ENCODE data around the gene SUSD6.

Gene SUSD6

GRCh38 chr14:69700575-69700974 is 89.2 kb downstream of the SUSD6 start:
- Histone ChIP-seq H3K4me3 (ENCODE audit: low read length) (no peak overlapping the region), H3K4me1 (ENCODE audit: control insufficient read depth, insufficient read depth, low read length) (peaks cover 3% of the 10 kb centered on the region), H3K36me3 (ENCODE audit: insufficient read depth, low read length) (no peaks in the 10 kb centered on the region), H3K9me3 (replicated peaks; ENCODE audit: low read length) (no peaks in the 10 kb centered on the region), H3K9ac (ENCODE audit: low read depth, low read length) (no peak overlapping the region), H3K4me2 (ENCODE audit: low read length) (no peak overlapping the region), H3K27me3 (ENCODE audit: control insufficient read depth, insufficient read depth, low read length) (no peaks in the 10 kb centered on the region)

GRCh38 chr14:69701291-69701690 is 89.9 kb downstream of the SUSD6 start:
- H3K4me1 ChIP-seq (ENCODE audit: control insufficient read depth, insufficient read depth, low read length) = no peaks in the 10 kb centered on the region
- no peaks in the 10 kb centered on the region for H3K36me3 ChIP-seq (ENCODE audit: insufficient read depth, low read length)
- H3K9ac ChIP-seq (ENCODE audit: low read depth, low read length) = no peak overlapping the region
- H3K4me2 ChIP-seq (ENCODE audit: low read length) = no peak overlapping the region
- no peaks in the 10 kb centered on the region for H3K27me3 ChIP-seq (ENCODE audit: control insufficient read depth, insufficient read depth, low read length)
- H3K4me3 ChIP-seq (ENCODE audit: low read length) = no peak overlapping the region
- H3K9me3 ChIP-seq (replicated peaks; ENCODE audit: low read length) = no peaks in the 10 kb centered on the region

GRCh38 chr14:69701857-69702256 is 90.5 kb downstream of the SUSD6 start:
- Histone ChIP-seq H3K4me3 (ENCODE audit: low read length) (no peak overlapping the region), H3K36me3 (ENCODE audit: insufficient read depth, low read length) (no peaks in the 10 kb centered on the region), H3K27me3 (ENCODE audit: control insufficient read depth, insufficient read depth, low read length) (no peaks in the 10 kb centered on the region), H3K4me2 (ENCODE audit: low read length) (no peak overlapping the region), H3K9me3 (replicated peaks; ENCODE audit: low read length) (no peaks in the 10 kb centered on the region), H3K4me1 (ENCODE audit: control insufficient read depth, insufficient read depth, low read length) (no peaks in the 10 kb centered on the region), H3K9ac (ENCODE audit: low read depth, low read length) (no peak overlapping the region)

GRCh38 chr14:69703047-69704039 is 91.9 kb downstream of the SUSD6 start:
- H3K9me3 ChIP-seq (replicated peaks; ENCODE audit: low read length) = no peaks in the 10 kb centered on the region
- H3K4me2 ChIP-seq (ENCODE audit: low read length) = no peak overlapping the region
- no peak overlapping the region for H3K4me3 ChIP-seq (ENCODE audit: low read length)
- H3K9ac ChIP-seq (ENCODE audit: low read depth, low read length) = no peak overlapping the region
- no peaks in the 10 kb centered on the region for H3K27me3 ChIP-seq (ENCODE audit: control insufficient read depth, insufficient read depth, low read length)
- peaks cover 4% of the 10 kb centered on the region for H3K36me3 ChIP-seq (ENCODE audit: insufficient read depth, low read length)
- no peaks in the 10 kb centered on the region for H3K4me1 ChIP-seq (ENCODE audit: control insufficient read depth, insufficient read depth, low read length)

- H3K4me2 ChIP-seq (ENCODE audit: low read length) = no peak overlapping the region
- no peaks in the 10 kb centered on the region for H3K4me1 ChIP-seq (ENCODE audit: control insufficient read depth, insufficient read depth, low read length)
- H3K9ac ChIP-seq (ENCODE audit: low read depth, low read length) = no peak overlapping the region
- H3K36me3 ChIP-seq (ENCODE audit: insufficient read depth, low read length) = peaks cover 13% of the 10 kb centered on the region
- no peak overlapping the region for H3K4me3 ChIP-seq (ENCODE audit: low read length)
- no peaks in the 10 kb centered on the region for H3K9me3 ChIP-seq (replicated peaks; ENCODE audit: low read length)
- H3K27me3 ChIP-seq (ENCODE audit: control insufficient read depth, insufficient read depth, low read length) = no peaks in the 10 kb centered on the region
Observed at GRCh38 chr14:69704319-69704718, 92.9 kb downstream of the SUSD6 start.

GRCh38 chr14:69705706-69706105 is 94.3 kb downstream of the SUSD6 start:
- Histone ChIP-seq H3K4me2 (ENCODE audit: low read length) (no peak overlapping the region), H3K9ac (ENCODE audit: low read depth, low read length) (no peak overlapping the region), H3K27me3 (ENCODE audit: control insufficient read depth, insufficient read depth, low read length) (no peaks in the 10 kb centered on the region), H3K9me3 (replicated peaks; ENCODE audit: low read length) (no peaks in the 10 kb centered on the region), H3K4me1 (ENCODE audit: control insufficient read depth, insufficient read depth, low read length) (no peaks in the 10 kb centered on the region), H3K36me3 (ENCODE audit: insufficient read depth, low read length) (peaks cover 18% of the 10 kb centered on the region), H3K4me3 (ENCODE audit: low read length) (no peak overlapping the region)

GRCh38 chr14:69708049-69708448 is 96.7 kb downstream of the SUSD6 start:
- H3K4me1 ChIP-seq (ENCODE audit: control insufficient read depth, insufficient read depth, low read length) = peaks cover 11% of the 10 kb centered on the region
- no peak overlapping the region for H3K4me3 ChIP-seq (ENCODE audit: low read length)
- H3K9ac ChIP-seq (ENCODE audit: low read depth, low read length) = no peak overlapping the region
- peaks cover 29% of the 10 kb centered on the region for H3K36me3 ChIP-seq (ENCODE audit: insufficient read depth, low read length)
- H3K9me3 ChIP-seq (replicated peaks; ENCODE audit: low read length) = no peaks in the 10 kb centered on the region
- no peak overlapping the region for H3K4me2 ChIP-seq (ENCODE audit: low read length)
- H3K27me3 ChIP-seq (ENCODE audit: control insufficient read depth, insufficient read depth, low read length) = no peaks in the 10 kb centered on the region

- H3K36me3 ChIP-seq (ENCODE audit: insufficient read depth, low read length) = peaks cover 29% of the 10 kb centered on the region
- no peaks in the 10 kb centered on the region for H3K9me3 ChIP-seq (replicated peaks; ENCODE audit: low read length)
- no peak overlapping the region for H3K9ac ChIP-seq (ENCODE audit: low read depth, low read length)
- peaks cover 11% of the 10 kb centered on the region for H3K4me1 ChIP-seq (ENCODE audit: control insufficient read depth, insufficient read depth, low read length)
- no peak overlapping the region for H3K4me3 ChIP-seq (ENCODE audit: low read length)
- H3K27me3 ChIP-seq (ENCODE audit: control insufficient read depth, insufficient read depth, low read length) = no peaks in the 10 kb centered on the region
- no peak overlapping the region for H3K4me2 ChIP-seq (ENCODE audit: low read length)
Observed at GRCh38 chr14:69708586-69709560, 97.5 kb downstream of the SUSD6 start.

- H3K4me1 ChIP-seq (ENCODE audit: control insufficient read depth, insufficient read depth, low read length) = peaks cover 11% of the 10 kb centered on the region
- H3K9me3 ChIP-seq (replicated peaks; ENCODE audit: low read length) = no peaks in the 10 kb centered on the region
- no peak overlapping the region for H3K4me3 ChIP-seq (ENCODE audit: low read length)
- no peak overlapping the region for H3K9ac ChIP-seq (ENCODE audit: low read depth, low read length)
- H3K36me3 ChIP-seq (ENCODE audit: insufficient read depth, low read length) = peaks cover 29% of the 10 kb centered on the region
- no peaks in the 10 kb centered on the region for H3K27me3 ChIP-seq (ENCODE audit: control insufficient read depth, insufficient read depth, low read length)
- H3K4me2 ChIP-seq (ENCODE audit: low read length) = no peak overlapping the region
Observed at GRCh38 chr14:69710378-69710777, 99.0 kb downstream of the SUSD6 start.

- H3K36me3 ChIP-seq (ENCODE audit: insufficient read depth, low read length) = peaks cover 29% of the 10 kb centered on the region
- H3K4me1 ChIP-seq (ENCODE audit: control insufficient read depth, insufficient read depth, low read length) = peaks cover 15% of the 10 kb centered on the region
- H3K9me3 ChIP-seq (replicated peaks; ENCODE audit: low read length) = no peaks in the 10 kb centered on the region
- H3K4me2 ChIP-seq (ENCODE audit: low read length) = no peak overlapping the region
- no peak overlapping the region for H3K4me3 ChIP-seq (ENCODE audit: low read length)
- no peak overlapping the region for H3K9ac ChIP-seq (ENCODE audit: low read depth, low read length)
- H3K27me3 ChIP-seq (ENCODE audit: control insufficient read depth, insufficient read depth, low read length) = no peaks in the 10 kb centered on the region
Observed at GRCh38 chr14:69711065-69711464, 99.7 kb downstream of the SUSD6 start.

- H3K27me3 ChIP-seq (ENCODE audit: control insufficient read depth, insufficient read depth, low read length) = no peaks in the 10 kb centered on the region
- no peaks in the 10 kb centered on the region for H3K9me3 ChIP-seq (replicated peaks; ENCODE audit: low read length)
- peaks cover 29% of the 10 kb centered on the region for H3K36me3 ChIP-seq (ENCODE audit: insufficient read depth, low read length)
- H3K4me3 ChIP-seq (ENCODE audit: low read length) = no peak overlapping the region
- H3K4me1 ChIP-seq (ENCODE audit: control insufficient read depth, insufficient read depth, low read length) = peaks cover 19% of the 10 kb centered on the region
- no peak overlapping the region for H3K4me2 ChIP-seq (ENCODE audit: low read length)
- no peak overlapping the region for H3K9ac ChIP-seq (ENCODE audit: low read depth, low read length)
Observed at GRCh38 chr14:69711477-69711876, 100.1 kb downstream of the SUSD6 start.

All from skeletal muscle satellite cell (primary cell).